Mesendoderm (in vitro differentiated cells): ENCODE data around the gene BTBD19.

Experiments used
- DNase-seq: peaks from one replicate; pipeline ENCODE4 v3.0.0; 2013
- H2AK5ac ChIP-seq: 2 replicates; pipeline ENCODE4 v1.6.1; 2013; ENCODE audit warnings: low read length, inconsistent platforms
- H2BK120ac ChIP-seq: 2 replicates; pipeline ENCODE4 v1.6.1; 2013; ENCODE audit warnings: low read depth, mild to moderate bottlenecking, low read length, moderate library complexity, mixed read lengths
- H2BK15ac ChIP-seq: replicated peaks from 2 replicates; pipeline ENCODE4 v1.6.1; 2013; ENCODE audit warnings: low read depth, mild to moderate bottlenecking, moderate library complexity
- H2BK5ac ChIP-seq: 2 replicates; pipeline ENCODE4 v1.6.1; 2013; ENCODE audit warnings: low read length, inconsistent platforms
- H3K18ac ChIP-seq: 2 replicates; pipeline ENCODE4 v1.6.1; 2013; ENCODE audit warnings: mild to moderate bottlenecking, low read length, mixed read lengths
- H3K23ac ChIP-seq: one replicate; pipeline ENCODE4 v1.6.1; 2013; ENCODE audit warnings: low read length
- H3K27ac ChIP-seq: 2 replicates; pipeline ENCODE4 v1.5.1; 2013; ENCODE audit warnings: low read depth, mild to moderate bottlenecking, inconsistent platforms, low read length, moderate library complexity
- H3K27me3 ChIP-seq: 2 replicates; pipeline ENCODE4 v1.6.1; 2013; ENCODE audit warnings: low read length, control low read depth, mild to moderate bottlenecking, inconsistent platforms; ENCODE audit not compliant: insufficient read depth, poor library complexity
- H3K36me3 ChIP-seq: 2 replicates; pipeline ENCODE4 v1.6.1; 2013; ENCODE audit warnings: low read length, inconsistent platforms; ENCODE audit not compliant: control insufficient read depth, insufficient read depth
- H3K4ac ChIP-seq: one replicate; pipeline ENCODE4 v1.6.1; 2013; ENCODE audit warnings: low read depth, mild to moderate bottlenecking, low read length, moderate library complexity
- H3K4me1 ChIP-seq: 2 replicates; pipeline ENCODE4 v1.6.1; 2013; ENCODE audit warnings: low read depth, low read length, inconsistent platforms; ENCODE audit not compliant: control insufficient read depth
- H3K4me2 ChIP-seq: 2 replicates; pipeline ENCODE4 v1.6.1; 2013; ENCODE audit warnings: low read length
- H3K4me3 ChIP-seq: 2 replicates; pipeline ENCODE4 v1.5.1; 2013; ENCODE audit warnings: mild to moderate bottlenecking, low read length
- H3K56ac ChIP-seq: one replicate; pipeline ENCODE4 v1.6.1; 2013; ENCODE audit warnings: low read length
- H3K79me1 ChIP-seq: 2 replicates; pipeline ENCODE4 v1.6.1; 2013; ENCODE audit warnings: low read length, inconsistent platforms
- H3K79me2 ChIP-seq: 2 replicates; pipeline ENCODE4 v1.6.1; 2013; ENCODE audit warnings: mild to moderate bottlenecking, low read length; ENCODE audit not compliant: control insufficient read depth, insufficient read depth
- H3K9ac ChIP-seq: 2 replicates; pipeline ENCODE4 v1.6.1; 2013; ENCODE audit warnings: low read length, inconsistent platforms
- H4K5ac ChIP-seq: one replicate; pipeline ENCODE4 v1.6.1; 2013; ENCODE audit warnings: low read length
- H4K8ac ChIP-seq: one replicate; pipeline ENCODE4 v1.6.1; 2013; ENCODE audit warnings: low read depth, mild to moderate bottlenecking, control low read depth, low read length, moderate library complexity
- WGBS: extraction: QIAGEN DNeasy Blood & Tissue Kit; methylation state at CpG from one replicate; pipeline ENCODE4 v1.1.7; 2013; ENCODE audit warnings: low lambda C conversion rate, missing lambda C conversion rate; ENCODE audit not compliant: insufficient coverage; ENCODE audit errors: extremely low coverage; 5-methylcytosine and 5-hydroxymethylcytosine counted together

BTBD19 gene

GRCh38 chr1:44775930-44776729, 32.2 kb upstream of the BTBD19 start:
- H3K27ac ChIP-seq, result peak overlapping the region; percentile 60
- H3K18ac ChIP-seq, result peak overlapping the region; percentile 29
- peak overlapping the region; percentile 37 for H2AK5ac ChIP-seq
- peaks cover 14% of the 10 kb centered on the region for H3K36me3 ChIP-seq
- H2BK120ac ChIP-seq, result no peak overlapping the region
- peak overlapping the region; percentile 100 for H3K9ac ChIP-seq
- H3K4ac ChIP-seq, result peak overlapping the region; percentile 76
- H3K23ac ChIP-seq, result peak overlapping the region; percentile 94
- no peaks in the 10 kb centered on the region for H3K27me3 ChIP-seq
- WGBS, result no CpG with 5 or more reads among the region's 36 CpGs
- no peak overlapping the region for H4K5ac ChIP-seq
- DNase-seq, result peak; percentile 37
- H3K4me3 ChIP-seq, result peak overlapping the region; percentile 100
- no peak overlapping the region for H4K8ac ChIP-seq
- peaks cover 30% of the 10 kb centered on the region for H3K79me2 ChIP-seq
- H2BK5ac ChIP-seq, result peak overlapping the region; percentile 47
- peak overlapping the region; percentile 53 for H3K4me2 ChIP-seq
- H3K79me1 ChIP-seq, result peaks cover 11% of the 10 kb centered on the region
- H3K56ac ChIP-seq, result peak overlapping the region; percentile 99
- no peak overlapping the region for H2BK15ac ChIP-seq
- H3K4me1 ChIP-seq, result peaks cover 2% of the 10 kb centered on the region

- Histone ChIP-seq H3K27ac (no peak overlapping the region), H3K36me3 (peaks cover 14% of the 10 kb centered on the region)
These were observed 31.6 kb upstream of the BTBD19 start for GRCh38 chr1:44776730-44777068.

DNA sequence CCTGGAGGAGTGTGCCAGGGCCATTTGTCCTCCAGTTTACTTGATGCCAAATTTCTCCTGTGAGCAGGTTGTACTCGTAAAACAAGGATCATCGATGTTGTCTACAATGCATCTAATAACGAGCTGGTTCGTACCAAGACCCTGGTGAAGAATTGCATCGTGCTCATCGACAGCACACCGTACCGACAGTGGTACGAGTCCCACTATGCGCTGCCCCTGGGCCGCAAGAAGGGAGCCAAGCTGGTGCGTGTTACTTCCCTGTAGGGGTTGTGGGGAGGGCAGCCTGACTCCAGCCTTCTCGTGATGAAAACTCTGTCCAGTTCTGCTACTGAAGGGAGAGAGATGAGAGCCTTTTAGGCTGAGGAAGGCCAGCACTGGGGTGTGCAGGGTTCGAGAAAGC, 30.8 kb upstream of the BTBD19 start:
- no CpG with 5 or more reads among the region's 14 CpGs for WGBS
- Histone ChIP-seq H3K36me3 (peaks cover 14% of the 10 kb centered on the region), H3K79me2 (peaks cover 30% of the 10 kb centered on the region), H2BK5ac (no peak overlapping the region), H3K4me1 (peaks cover 2% of the 10 kb centered on the region), H4K8ac (no peak overlapping the region), H3K23ac (peak overlapping the region; percentile 35), H3K4me3 (peak overlapping the region; percentile 43), H3K79me1 (peaks cover 11% of the 10 kb centered on the region), H2AK5ac (no peak overlapping the region), H3K9ac (peak overlapping the region; percentile 100), H2BK120ac (no peak overlapping the region), H3K27me3 (no peaks in the 10 kb centered on the region), H3K4ac (no peak overlapping the region), H3K27ac (no peak overlapping the region), H4K5ac (no peak overlapping the region), H3K56ac (peak overlapping the region; percentile 99), H3K4me2 (peak overlapping the region; percentile 53), H2BK15ac (no peak overlapping the region), H3K18ac (no peak overlapping the region)
- DNase-seq, result no peak

More at GRCh38 chr1:44776730-44777068, 31.6 kb upstream of the BTBD19 start:
- DNase-seq, result no peak
- Histone ChIP-seq H2AK5ac (peak overlapping the region; percentile 20), H2BK15ac (no peak overlapping the region), H4K8ac (no peak overlapping the region), H3K9ac (peak overlapping the region; percentile 100), H3K4ac (no peak overlapping the region), H2BK5ac (no peak overlapping the region), H4K5ac (no peak overlapping the region), H3K79me1 (peaks cover 11% of the 10 kb centered on the region), H3K23ac (peak overlapping the region; percentile 59), H2BK120ac (no peak overlapping the region), H3K56ac (peak overlapping the region; percentile 99), H3K79me2 (peaks cover 30% of the 10 kb centered on the region), H3K4me2 (peak overlapping the region; percentile 53), H3K27me3 (no peaks in the 10 kb centered on the region), H3K4me1 (peaks cover 2% of the 10 kb centered on the region), H3K18ac (no peak overlapping the region), H3K4me3 (peak overlapping the region; percentile 100)
- WGBS, result no CpG with 5 or more reads among the region's 12 CpGs

GRCh38 chr1:44777969-44778635, 30.2 kb upstream of the BTBD19 start:
- H3K4ac ChIP-seq, result no peak overlapping the region
- H3K4me1 ChIP-seq, result peaks cover 2% of the 10 kb centered on the region
- H3K9ac ChIP-seq, result peak overlapping the region; percentile 100
- H2BK120ac ChIP-seq, result no peak overlapping the region
- H3K18ac ChIP-seq, result no peak overlapping the region
- H4K8ac ChIP-seq, result no peak overlapping the region
- H2AK5ac ChIP-seq, result no peak overlapping the region
- H3K36me3 ChIP-seq, result peaks cover 14% of the 10 kb centered on the region
- DNase-seq, result no peak
- H3K4me3 ChIP-seq, result no peak overlapping the region
- H3K4me2 ChIP-seq, result peak overlapping the region; percentile 53
- H3K56ac ChIP-seq, result no peak overlapping the region
- no peak overlapping the region for H3K27ac ChIP-seq
- H2BK15ac ChIP-seq, result no peak overlapping the region
- no peak overlapping the region for H2BK5ac ChIP-seq
- H4K5ac ChIP-seq, result no peak overlapping the region
- H3K79me2 ChIP-seq, result peaks cover 30% of the 10 kb centered on the region
- H3K79me1 ChIP-seq, result peaks cover 11% of the 10 kb centered on the region
- no peaks in the 10 kb centered on the region for H3K27me3 ChIP-seq
- no CpG with 5 or more reads among the region's 13 CpGs for WGBS
- no peak overlapping the region for H3K23ac ChIP-seq

- no peaks in the 10 kb centered on the region for H3K27me3 ChIP-seq
- H4K5ac ChIP-seq, result no peak overlapping the region
- no peak overlapping the region for H4K8ac ChIP-seq
- H3K36me3 ChIP-seq, result peaks cover 14% of the 10 kb centered on the region
- DNase-seq, result no peak
- H3K27ac ChIP-seq, result no peak overlapping the region
- no peak overlapping the region for H3K9ac ChIP-seq
- peaks cover 11% of the 10 kb centered on the region for H3K79me1 ChIP-seq
- no peak overlapping the region for H2BK5ac ChIP-seq
- H3K4me3 ChIP-seq, result no peak overlapping the region
- H3K4me2 ChIP-seq, result no peak overlapping the region
- no peak overlapping the region for H2BK15ac ChIP-seq
- H3K79me2 ChIP-seq, result peaks cover 30% of the 10 kb centered on the region
- no peak overlapping the region for H3K4ac ChIP-seq
- H2AK5ac ChIP-seq, result no peak overlapping the region
- H3K4me1 ChIP-seq, result peaks cover 6% of the 10 kb centered on the region
- H2BK120ac ChIP-seq, result no peak overlapping the region
- WGBS, result no CpG with 5 or more reads among the region's 6 CpGs
- H3K18ac ChIP-seq, result no peak overlapping the region
- no peak overlapping the region for H3K23ac ChIP-seq
- H3K56ac ChIP-seq, result no peak overlapping the region
These were observed 29.4 kb upstream of the BTBD19 start for GRCh38 chr1:44778705-44779576.
